ENCODE data around the gene TBL1X. TPM values are rescaled to one million over a fixed set of nuclear protein-coding genes. Genes with fewer than 3 reads are reported as not detected.

TBL1X gene
- total and polyA plus RNA-seq, 2 of the 8 experiments (the other 6 are each of a cell fraction or from before 2014, with no cell fraction given) = 13.3 to 25.6 TPM

DNA sequence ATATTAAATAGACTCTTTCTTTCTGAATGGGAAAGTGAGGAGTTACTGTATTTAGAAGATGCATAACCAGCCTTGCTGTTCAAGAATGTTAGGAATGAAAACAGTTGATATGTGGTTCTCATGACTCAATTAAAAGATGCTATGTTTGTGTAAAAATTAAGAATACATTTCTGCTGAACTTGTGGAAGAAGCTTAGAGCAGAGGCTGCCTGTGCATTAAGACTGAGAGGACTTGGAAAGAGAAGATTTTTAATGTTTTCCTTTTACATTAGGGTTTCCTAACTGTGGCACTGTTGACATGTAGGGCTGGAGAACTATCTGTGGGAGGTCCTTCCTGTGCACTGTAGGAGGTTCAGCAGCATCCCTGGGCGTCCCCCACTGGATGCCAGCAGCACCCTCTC, 163.1 kb downstream of the TBL1X start:
- CTCF ChIA-PET (ENCODE audit: partially characterized antibody) = no interaction called here
- POLR2A ChIA-PET (ENCODE audit: partially characterized antibody) = no interaction called here
- no peak for TF ChIP-seq RNF2 (IDR thresholded peaks at IDR 0.05; ENCODE audit: borderline replicate concordance, low read depth, low read length, missing control alignments, poor library complexity, severe bottlenecking)
- TF ChIP-seq TCF12 (IDR thresholded peaks at IDR 0.05; ENCODE audit: low read depth, low read length) = no peak
- TF ChIP-seq SUZ12 (IDR thresholded peaks at IDR 0.05; ENCODE audit: low read length) = no peak
- TF ChIP-seq CBX5 (IDR thresholded peaks at IDR 0.05; ENCODE audit: low read depth, low read length) = no peak
- TF ChIP-seq, protein P1, sequence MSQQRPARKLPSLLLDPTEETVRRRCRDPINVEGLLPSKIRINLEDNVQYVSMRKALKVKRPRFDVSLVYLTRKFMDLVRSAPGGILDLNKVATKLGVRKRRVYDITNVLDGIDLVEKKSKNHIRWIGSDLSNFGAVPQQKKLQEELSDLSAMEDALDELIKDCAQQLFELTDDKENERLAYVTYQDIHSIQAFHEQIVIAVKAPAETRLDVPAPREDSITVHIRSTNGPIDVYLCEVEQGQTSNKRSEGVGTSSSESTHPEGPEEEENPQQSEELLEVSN (IDR thresholded peaks at IDR 0.05) = no peak
- TF ChIP-seq CHD1 (IDR thresholded peaks at IDR 0.05; ENCODE audit: low read depth, low read length) = no peak
- TF ChIP-seq USF2 (IDR thresholded peaks at IDR 0.05; ENCODE audit: low read length) = no peak
- TF ChIP-seq FOSL1 (IDR thresholded peaks at IDR 0.05; ENCODE audit: insufficient read depth, low read depth, low read length) = no peak

More for the DNA sequence above, 163.1 kb downstream of the TBL1X start:
- Histone ChIP-seq H2BK20ac (ENCODE audit: low read length) (no peak overlapping the region), H2BK12ac (ENCODE audit: low read depth, low read length) (no peak overlapping the region), H3K14ac (ENCODE audit: insufficient read length) (no peak overlapping the region), H3K27ac (ENCODE audit: low read depth, low read length) (no peak overlapping the region), H2BK5ac (ENCODE audit: low read depth, low read length) (no peak overlapping the region), H3K4ac (replicated peaks; ENCODE audit: insufficient read length, low read depth, low read length) (no peak overlapping the region), H4K5ac (ENCODE audit: insufficient read length, low read depth, low read length) (no peak overlapping the region), H2AK5ac (ENCODE audit: low read depth, low read length) (no peak overlapping the region), H3K23ac (ENCODE audit: insufficient read length) (no peak overlapping the region), H4K20me1 (replicated peaks in 1 of 2; ENCODE audit: control insufficient read depth in 1 of 2, insufficient read depth in 2 of 2, low read length in 2 of 2) (no peaks in the 10 kb centered on the region), H3K4me1 (replicated peaks in 1 of 4; ENCODE audit: control insufficient read depth in 3 of 4, insufficient read depth in 4 of 4, low read length in 3 of 4) (peaks cover 0 to 3% (median 1%) of the 10 kb centered on the region in 4 experiments; a peak in 2 of 7 replicates), H4K91ac (replicated peaks; ENCODE audit: insufficient read length, low read length) (no peak overlapping the region), H3K18ac (ENCODE audit: extremely low read depth, low read length) (no peak overlapping the region), H3K79me1 (ENCODE audit: low read depth, low read length) (no peaks in the 10 kb centered on the region), H3K9me3 (ENCODE audit: insufficient read depth in 2 of 2, low read depth in 1 of 2, low read length in 1 of 2) (no peaks in the 10 kb centered on the region), H3K23me2 (ENCODE audit: low read depth, low read length) (no peaks in the 10 kb centered on the region), H3K4me2 (ENCODE audit: insufficient read depth in 1 of 2, low read depth in 2 of 2, low read length in 2 of 2) (no peak overlapping the region), H3K9ac (replicated peaks in 1 of 4; ENCODE audit: extremely low read depth in 1 of 4, low read depth in 3 of 4, low read length in 3 of 4) (no peak overlapping the region), H3K4me3 (ENCODE audit: extremely low read depth in 1 of 4, insufficient read depth in 2 of 4, low read depth in 3 of 4, low read length in 4 of 4) (no peak overlapping the region), H2BK120ac (replicated peaks; ENCODE audit: low read depth, low read length) (no peak overlapping the region), H2AFZ (ENCODE audit: low read length) (no peak overlapping the region), H3K27me3 (replicated peaks in 1 of 4; ENCODE audit: control insufficient read depth in 3 of 4, extremely low read depth in 1 of 4, insufficient read depth in 3 of 4, low read length in 3 of 4) (no peaks in the 10 kb centered on the region), H2BK15ac (ENCODE audit: low read length) (no peak overlapping the region), H4K8ac (ENCODE audit: extremely low read depth, insufficient read depth, low read length) (no peak overlapping the region), H3K36me3 (ENCODE audit: control insufficient read depth in 2 of 4, insufficient read depth in 4 of 4, low read length in 3 of 4) (no peaks in the 10 kb centered on the region), H3K56ac (replicated peaks; ENCODE audit: insufficient read length, low read depth, low read length) (no peak overlapping the region), H3K79me2 (ENCODE audit: control insufficient read depth in 1 of 2, insufficient read depth in 2 of 2, low read length in 2 of 2) (peaks cover 0 to 11% of the 10 kb centered on the region in 2 experiments; a peak in 1 of 4 replicates)
- 67% methylated on average over 1 of the region's 1 CpG; no CpG with 5 or more reads in 1 of the 2 experiments for WGBS, 2 experiments (ENCODE audit: extremely low coverage in 1 of 2, insufficient coverage in 1 of 2, insufficient read length in 1 of 2, insufficient replicate concordance in 2 of 2, low coverage in 1 of 2, low lambda C conversion rate in 2 of 2, missing lambda C conversion rate in 1 of 2)
- no peak for DNase-seq (ENCODE audit: low read depth in 1 of 2, low spot score in 2 of 2)
- no peak for FAIRE-seq

Measured in H1 (cell line).